ENCODE results near the gene HRK.
"Not testable (repeated sequence)": the region's sequence is repeated elsewhere in the genome, so short reads cannot be mapped to it uniquely, and the experiment has no call there.

Gene HRK

GRCh38 chr12:116818341-116818856, 62.8 kb downstream of the HRK start:
- DNase-seq (ENCODE audit: low read depth) = peak; percentile 2

GRCh38 chr12:116814766-116815165, 66.5 kb downstream of the HRK start:
- not testable (repeated sequence) for DNase-seq (ENCODE audit: low read depth)

GRCh38 chr12:116813271-116814041, 67.8 kb downstream of the HRK start:
- DNase-seq (ENCODE audit: low read depth) = no peak

GRCh38 chr12:116812238-116812637, 69.0 kb downstream of the HRK start:
- no peak for DNase-seq (ENCODE audit: low read depth)

GRCh38 chr12:116808113-116809105, 72.8 kb downstream of the HRK start:
- no peak for DNase-seq (ENCODE audit: low read depth)

- no peak for DNase-seq (ENCODE audit: low read depth)
Measured at GRCh38 chr12:116807546-116807945, 73.7 kb downstream of the HRK start.

GRCh38 chr12:116806845-116807440, 74.3 kb downstream of the HRK start:
- DNase-seq (ENCODE audit: low read depth) = no peak
